DOHH2 (cell line): Measurements from ENCODE around the gene SUMO1.

ENCODE experiments used
- CTCF ChIP-seq: fragments of 200-600 bp; sonication (generic); IDR thresholded peaks from one replicate; pipeline ENCODE4 v1.5.1; 2014; ENCODE audit warnings: antibody characterized with exemption, mild to moderate bottlenecking, low read depth, low read length; ENCODE audit not compliant: poor library complexity, severe bottlenecking
- EZH2phosphoT487 ChIP-seq: fragments of 200-600 bp; sonication (generic); IDR thresholded peaks from 2 replicates; pipeline ENCODE4 v1.6.1; 2017; ENCODE audit warnings: borderline replicate concordance, mild to moderate bottlenecking, antibody characterized with exemption, low read length, moderate library complexity, mixed read lengths

DNA sequence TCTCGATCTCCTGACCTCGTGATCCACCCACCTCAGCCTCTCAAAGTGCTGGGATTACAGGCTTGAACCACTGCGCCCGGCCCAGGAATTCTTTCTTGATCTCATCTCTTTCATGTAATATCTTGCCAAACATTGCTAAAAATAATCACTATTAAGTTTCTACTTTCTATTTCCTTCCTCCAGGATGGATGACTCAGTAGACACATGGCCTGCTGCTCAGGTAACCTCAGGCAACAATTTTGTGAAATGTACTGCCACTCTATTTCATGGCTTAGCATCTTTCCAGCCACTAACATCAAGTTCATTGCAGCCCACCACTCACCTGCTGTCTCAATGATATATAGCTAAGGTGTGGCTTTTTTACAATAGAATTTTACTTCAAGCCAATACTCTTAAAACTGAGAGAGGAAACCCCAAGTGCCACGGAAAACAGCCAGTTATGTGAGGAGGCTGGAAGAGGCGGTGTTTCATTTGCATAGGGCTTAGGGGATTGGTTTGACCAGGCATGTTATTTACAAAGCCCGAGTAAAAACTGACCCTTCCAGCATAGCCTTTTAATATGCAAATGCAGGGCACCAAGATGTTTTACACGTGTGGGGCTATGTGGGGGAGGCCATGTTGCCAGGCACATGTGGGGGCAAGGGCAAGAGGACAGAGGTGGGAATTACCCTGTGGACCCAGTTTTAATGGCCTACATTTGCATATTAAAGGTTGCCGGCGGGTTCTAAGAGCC, 11.3 kb upstream of the SUMO1 start:
- TF ChIP-seq CTCF = no peak
- TF ChIP-seq EZH2phosphoT487 = no peak
